UCSD-AML1 (cell line): ENCODE data around the gene CD177.
"Not testable (repeated sequence)": the region's sequence is repeated elsewhere in the genome, so short reads cannot be mapped to it uniquely, and the experiment has no call there.

ENCODE experiments used
- DNase-seq: peaks from one replicate; lab custom pipeline; 2025; ENCODE audit not compliant: unreplicated experiment; lab: John Stamatoyannopoulos, UW

CD177 gene

DNA sequence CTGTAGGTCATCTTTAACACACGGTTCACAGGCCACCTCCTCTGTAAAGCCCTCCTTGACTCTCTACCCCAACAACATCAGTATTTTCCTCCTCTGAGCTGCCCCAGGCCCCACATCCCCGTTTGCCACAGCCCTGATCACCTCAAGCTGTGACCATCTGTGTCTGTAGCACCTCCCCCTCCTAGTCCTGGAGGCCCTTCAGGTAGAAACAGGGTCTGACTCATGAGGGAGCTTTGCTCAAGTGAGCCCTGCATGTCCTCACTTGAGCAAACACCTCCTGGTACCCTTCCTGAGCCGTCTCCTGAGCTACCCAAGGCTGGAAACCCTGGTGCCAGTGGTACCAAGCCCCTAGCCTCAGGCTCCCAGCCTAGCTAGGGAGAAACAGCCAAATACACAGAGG is 24.1 kb downstream of the CD177 start:
- not testable (repeated sequence) for DNase-seq

- DNase-seq = no peak
Observed at GRCh38 chr19:43380008-43380407, 26.5 kb downstream of the CD177 start.

GRCh38 chr19:43380771-43381386 is 27.4 kb downstream of the CD177 start:
- no peak for DNase-seq

- not testable (repeated sequence) for DNase-seq
Observed at GRCh38 chr19:43382586-43383216, 29.2 kb downstream of the CD177 start.

GRCh38 chr19:43383254-43383653 is 29.8 kb downstream of the CD177 start:
- not testable (repeated sequence) for DNase-seq

- DNase-seq = not testable (repeated sequence)
Observed at GRCh38 chr19:43383759-43384158, 30.3 kb downstream of the CD177 start.

DNA sequence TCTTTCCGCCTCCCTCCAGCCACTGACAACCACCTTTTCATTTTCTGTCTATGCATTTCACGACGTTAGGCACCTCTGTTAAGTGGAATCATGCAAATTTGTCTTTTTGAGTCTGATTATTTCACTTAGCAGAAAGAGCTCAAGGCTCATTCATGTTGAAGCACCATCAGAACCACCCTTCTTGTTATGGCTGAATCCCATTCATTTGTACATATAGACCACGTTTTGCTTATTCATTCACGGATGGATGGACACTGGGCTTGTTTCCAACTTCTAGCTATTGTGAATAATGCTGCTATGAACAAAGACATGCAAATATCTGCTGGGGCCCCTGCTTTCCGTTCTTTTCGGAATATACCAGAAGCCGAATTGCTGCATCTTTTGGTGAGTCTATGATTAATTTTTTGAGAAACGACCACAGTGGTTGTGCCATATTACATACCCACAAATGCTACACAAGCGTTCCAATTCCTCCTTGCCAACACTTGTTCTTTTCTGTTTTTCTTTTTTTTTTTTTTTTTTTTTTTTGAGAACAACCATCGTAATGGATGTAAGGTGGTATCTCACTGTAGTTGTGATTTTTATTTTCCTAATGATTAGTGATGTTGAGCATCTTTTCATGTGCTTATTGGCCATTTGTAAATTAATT is 37.5 kb downstream of the CD177 start:
- DNase-seq = not testable (repeated sequence)

GRCh38 chr19:43391552-43391935 is 38.1 kb downstream of the CD177 start:
- DNase-seq = not testable (repeated sequence)

DNA sequence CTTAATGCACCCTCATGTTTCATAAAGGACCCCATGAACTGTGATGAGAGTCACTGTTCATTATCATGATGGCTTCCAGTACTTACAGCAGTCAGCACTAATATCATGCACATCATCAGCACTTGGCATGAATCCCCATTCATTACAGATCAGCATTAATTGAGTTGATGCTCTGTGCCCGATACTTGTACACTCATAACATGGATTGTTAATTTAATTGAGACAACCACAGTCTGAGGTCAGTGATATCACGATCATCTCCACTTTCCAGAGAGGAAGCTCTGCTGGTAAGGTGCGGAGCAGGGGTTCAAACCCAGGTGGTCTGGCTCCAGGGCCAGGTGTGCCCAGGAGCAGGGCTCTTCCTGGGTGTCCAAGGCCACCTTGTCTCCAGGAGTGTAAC is 40.0 kb downstream of the CD177 start:
- DNase-seq = not testable (repeated sequence)

DNA sequence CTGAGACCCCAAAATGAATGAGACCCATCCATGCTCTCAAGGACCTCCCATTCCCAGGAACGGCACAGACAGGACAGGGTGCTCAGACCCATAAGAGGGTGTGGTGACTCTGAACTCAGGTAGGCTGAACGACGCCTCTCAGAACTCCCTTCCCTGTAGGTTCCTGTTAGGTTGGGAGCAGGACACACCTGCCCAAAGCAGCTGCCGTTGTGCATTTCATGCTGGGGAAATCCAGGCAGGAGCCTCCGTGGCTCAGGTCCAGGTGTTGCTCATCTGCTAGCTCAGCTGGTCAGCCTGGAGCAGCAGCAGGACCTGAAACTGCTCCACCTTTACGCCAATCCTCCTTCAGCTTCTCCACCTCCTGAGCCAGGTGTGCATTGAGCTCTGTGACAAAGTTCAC is 42.1 kb downstream of the CD177 start:
- DNase-seq = no peak

DNA sequence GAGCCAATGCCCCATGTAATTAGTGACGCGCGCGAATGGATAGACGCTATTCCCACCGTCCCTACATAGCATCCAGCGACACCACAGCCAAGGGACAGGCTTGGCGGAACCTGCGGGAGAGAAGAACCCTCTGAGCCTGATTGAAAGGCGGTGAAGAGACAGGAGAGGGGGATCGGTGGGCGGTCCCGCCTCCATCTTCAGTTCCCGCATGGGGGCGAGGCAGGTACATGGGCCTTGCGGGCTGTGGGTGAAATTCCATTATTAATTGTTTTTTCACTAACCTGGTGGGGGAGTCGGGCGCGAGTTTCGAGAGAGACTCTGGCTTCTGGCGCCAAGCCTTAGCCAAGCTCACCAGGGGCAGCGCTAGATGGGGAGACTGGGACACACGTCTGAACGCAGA is 52.8 kb downstream of the CD177 start:
- no peak for DNase-seq

GRCh38 chr19:43407416-43408005 is 54.0 kb downstream of the CD177 start:
- no peak for DNase-seq

DNA sequence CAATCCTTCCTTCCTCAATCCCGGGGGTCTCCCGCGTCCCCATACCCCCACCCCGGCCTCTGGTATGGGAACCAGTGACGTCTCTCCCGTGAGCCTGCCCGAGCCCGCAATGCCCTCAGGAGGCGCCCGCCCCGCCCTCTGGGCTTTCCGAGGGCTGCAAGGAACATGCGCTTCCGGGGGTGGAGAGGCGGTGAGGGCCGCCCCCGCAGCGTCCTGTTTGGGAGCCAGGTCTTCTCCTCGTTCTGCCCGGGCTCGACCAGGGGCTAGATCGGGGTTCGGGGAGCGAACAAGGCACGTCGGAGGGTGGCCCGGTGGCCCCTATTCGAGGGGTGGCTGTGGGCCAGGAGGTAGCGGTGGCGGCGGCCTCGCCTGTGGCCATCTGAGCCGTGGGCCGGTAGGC is 54.6 kb downstream of the CD177 start:
- no peak for DNase-seq

DNA sequence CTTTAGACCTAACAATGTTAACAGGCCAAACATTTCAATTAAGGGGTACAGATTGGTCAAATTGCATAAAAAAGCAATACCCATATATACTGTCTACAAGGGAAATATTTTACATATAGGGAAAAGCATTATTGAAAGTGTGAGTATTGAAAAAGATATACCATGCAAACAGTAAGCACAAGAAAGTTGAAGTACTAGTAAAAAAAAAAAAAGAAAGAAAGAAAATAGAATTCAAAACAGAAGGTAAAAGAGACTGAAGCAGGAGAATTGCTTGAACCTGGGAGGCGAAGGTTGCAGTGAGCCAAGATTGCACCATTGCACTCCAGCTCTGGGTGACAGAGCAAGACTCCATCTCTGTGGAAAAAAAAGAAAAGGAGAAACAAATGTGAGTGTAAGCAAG is 55.9 kb downstream of the CD177 start:
- DNase-seq = no peak

- DNase-seq = no peak
Observed at GRCh38 chr19:43412441-43412840, 59.0 kb downstream of the CD177 start.
